GM06990 (cell line): Measurements from ENCODE around the gene PLCL1.

Experiments
- DNase-seq: peaks from one replicate; pipeline ENCODE4 v3.0.0-alpha.2; 2011; ENCODE audit not compliant: insufficient read length; ENCODE audit errors: extremely low read depth
- H3K27me3 ChIP-seq: replicated peaks from 2 replicates; pipeline ENCODE4 v1.6.0; 2011; ENCODE audit warnings: low read length; ENCODE audit not compliant: control insufficient read depth, insufficient read depth
- H3K36me3 ChIP-seq: 2 replicates; pipeline ENCODE4 v1.5.1; 2011; ENCODE audit warnings: low read length; ENCODE audit not compliant: control insufficient read depth, insufficient read depth
- H3K4me3 ChIP-seq: replicated peaks from 2 replicates; pipeline ENCODE4 v1.5.1; 2011; ENCODE audit warnings: low read depth, mild to moderate bottlenecking, control low read depth, low read length
- TF ChIP-seq, protein P1 (sequence below): IDR thresholded peaks from 2 replicates; pipeline ENCODE4 v1.5.1; 2011; ENCODE audit warnings: low read length, control low read depth, mild to moderate bottlenecking, inconsistent platforms; ENCODE audit not compliant: insufficient read depth, poor library complexity, severe bottlenecking

The PLCL1 gene

GRCh38 chr2:197985029-197985638 is 180.7 kb downstream of the PLCL1 start:
- no peak for DNase-seq
- Histone ChIP-seq H3K36me3 (no peaks in the 10 kb centered on the region), H3K4me3 (no peak overlapping the region), H3K27me3 (no peaks in the 10 kb centered on the region)
- TF ChIP-seq, protein P1, sequence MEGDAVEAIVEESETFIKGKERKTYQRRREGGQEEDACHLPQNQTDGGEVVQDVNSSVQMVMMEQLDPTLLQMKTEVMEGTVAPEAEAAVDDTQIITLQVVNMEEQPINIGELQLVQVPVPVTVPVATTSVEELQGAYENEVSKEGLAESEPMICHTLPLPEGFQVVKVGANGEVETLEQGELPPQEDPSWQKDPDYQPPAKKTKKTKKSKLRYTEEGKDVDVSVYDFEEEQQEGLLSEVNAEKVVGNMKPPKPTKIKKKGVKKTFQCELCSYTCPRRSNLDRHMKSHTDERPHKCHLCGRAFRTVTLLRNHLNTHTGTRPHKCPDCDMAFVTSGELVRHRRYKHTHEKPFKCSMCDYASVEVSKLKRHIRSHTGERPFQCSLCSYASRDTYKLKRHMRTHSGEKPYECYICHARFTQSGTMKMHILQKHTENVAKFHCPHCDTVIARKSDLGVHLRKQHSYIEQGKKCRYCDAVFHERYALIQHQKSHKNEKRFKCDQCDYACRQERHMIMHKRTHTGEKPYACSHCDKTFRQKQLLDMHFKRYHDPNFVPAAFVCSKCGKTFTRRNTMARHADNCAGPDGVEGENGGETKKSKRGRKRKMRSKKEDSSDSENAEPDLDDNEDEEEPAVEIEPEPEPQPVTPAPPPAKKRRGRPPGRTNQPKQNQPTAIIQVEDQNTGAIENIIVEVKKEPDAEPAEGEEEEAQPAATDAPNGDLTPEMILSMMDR, result no peak

DNA sequence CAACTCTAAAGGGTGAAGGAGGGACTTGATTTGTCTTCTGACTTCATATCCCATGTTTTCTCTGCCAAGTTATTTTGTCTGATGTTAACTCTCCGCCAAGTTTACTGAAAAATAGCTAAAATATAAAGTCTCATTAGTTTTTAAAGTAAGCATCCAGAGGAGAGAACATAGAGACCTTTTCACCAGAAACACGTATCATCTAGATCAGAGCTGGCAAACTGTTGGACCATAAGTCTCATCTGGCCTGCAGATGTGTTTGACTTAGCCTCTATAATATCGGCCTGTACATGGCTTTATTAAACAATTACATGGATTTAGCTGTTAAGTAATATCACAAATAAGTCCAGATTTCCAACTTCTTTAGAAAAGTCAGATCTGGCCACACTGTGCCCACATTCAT is 182.6 kb downstream of the PLCL1 start:
- Histone ChIP-seq H3K4me3 (no peak overlapping the region), H3K27me3 (no peaks in the 10 kb centered on the region), H3K36me3 (no peaks in the 10 kb centered on the region)
- DNase-seq, result no peak
- TF ChIP-seq, protein P1, result no peak

DNA sequence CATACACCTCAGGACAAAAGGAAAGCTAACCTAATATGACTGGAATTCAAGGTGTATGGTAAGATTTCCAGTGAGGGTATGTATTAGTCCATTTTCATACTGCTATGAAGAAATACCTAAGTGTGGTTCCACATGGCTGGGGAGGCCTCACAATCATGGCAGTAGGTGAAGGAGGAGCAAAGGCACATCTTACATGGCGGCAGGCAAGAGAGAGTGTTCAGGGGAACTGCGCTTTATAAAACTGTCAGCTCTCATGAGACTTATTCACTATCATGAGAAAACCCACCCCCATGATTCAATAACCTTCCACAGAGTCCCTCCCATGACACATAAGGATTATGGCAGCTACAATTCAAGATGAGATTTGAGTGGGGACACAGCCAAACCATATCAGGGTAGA is 186.0 kb downstream of the PLCL1 start:
- Histone ChIP-seq H3K4me3 (no peak overlapping the region), H3K36me3 (no peaks in the 10 kb centered on the region), H3K27me3 (no peaks in the 10 kb centered on the region)
- DNase-seq, result no peak
- TF ChIP-seq, protein P1, result no peak

DNA sequence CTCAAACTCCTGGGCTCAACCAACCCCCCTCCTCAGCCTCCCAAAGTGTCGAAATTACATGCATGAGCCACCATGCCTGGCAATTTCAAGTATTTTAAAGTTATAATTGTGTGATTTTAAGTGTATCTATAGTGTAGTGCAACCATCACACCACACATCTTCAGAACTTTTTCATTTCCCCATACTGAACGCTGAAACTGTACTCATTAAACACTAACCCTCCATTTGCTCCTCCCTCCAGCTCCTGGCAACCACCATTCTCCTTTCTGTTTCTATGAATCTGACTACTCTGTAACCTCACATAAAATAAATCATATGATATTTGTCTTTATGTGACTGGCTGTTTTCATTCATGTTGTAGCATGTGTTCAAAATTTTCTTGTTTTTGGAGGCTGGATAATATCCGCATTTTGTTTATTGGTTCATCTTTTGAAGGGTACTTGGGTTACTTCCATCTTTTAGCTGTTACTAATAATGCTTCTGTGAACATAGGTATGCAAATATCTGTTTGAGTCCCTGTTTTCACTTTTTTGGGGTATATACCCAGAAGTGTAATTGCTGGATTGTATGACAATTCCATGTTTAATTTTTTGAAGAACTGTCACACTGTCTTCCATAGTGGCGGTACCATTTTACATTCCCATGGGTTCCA is 188.2 kb downstream of the PLCL1 start:
- TF ChIP-seq, protein P1, result no peak
- Histone ChIP-seq H3K27me3 (no peaks in the 10 kb centered on the region), H3K4me3 (no peak overlapping the region), H3K36me3 (no peaks in the 10 kb centered on the region)
- no peak for DNase-seq

DNA sequence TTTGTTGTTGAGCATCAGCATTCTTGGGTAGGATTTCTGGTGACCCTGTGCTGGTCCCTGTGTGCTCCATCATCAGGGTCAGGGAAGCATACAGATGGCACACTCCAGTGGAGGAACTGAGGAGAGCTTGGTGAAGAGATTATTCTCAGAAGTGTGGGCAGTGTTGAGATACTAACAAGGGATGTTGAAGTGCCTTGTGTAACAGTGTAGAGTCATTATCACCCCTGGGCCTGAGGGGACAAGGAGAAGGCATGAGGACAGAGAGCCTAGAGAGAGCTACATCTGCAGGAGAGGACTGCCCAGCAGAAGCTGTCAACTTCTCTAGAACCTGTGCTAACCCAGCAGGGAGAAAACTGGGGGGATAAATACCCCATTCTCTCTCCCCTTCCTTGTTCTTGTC is 189.0 kb downstream of the PLCL1 start:
- H3K27me3 ChIP-seq, result no peaks in the 10 kb centered on the region
- no peak overlapping the region for H3K4me3 ChIP-seq
- no peak for DNase-seq
- H3K36me3 ChIP-seq, result no peaks in the 10 kb centered on the region
- TF ChIP-seq, protein P1, result no peak
